DND-41 (cell line): ENCODE measurements around the gene TBC1D32.

Experiments used
- EZH2 ChIP-seq: IDR thresholded peaks from 3 replicates; pipeline ENCODE4 v1.6.1; 2012; ENCODE audit warnings: borderline replicate concordance, low read depth, mild to moderate bottlenecking, moderate library complexity, low read length, inconsistent platforms; ENCODE audit not compliant: severe bottlenecking
- TF ChIP-seq, protein P1 (sequence below): IDR thresholded peaks from 2 replicates; pipeline ENCODE4 v1.5.1; 2012; ENCODE audit warnings: borderline replicate concordance, low read length, moderate library complexity, mild to moderate bottlenecking; ENCODE audit not compliant: poor library complexity, severe bottlenecking; ENCODE audit errors: extremely low read depth

DNA sequence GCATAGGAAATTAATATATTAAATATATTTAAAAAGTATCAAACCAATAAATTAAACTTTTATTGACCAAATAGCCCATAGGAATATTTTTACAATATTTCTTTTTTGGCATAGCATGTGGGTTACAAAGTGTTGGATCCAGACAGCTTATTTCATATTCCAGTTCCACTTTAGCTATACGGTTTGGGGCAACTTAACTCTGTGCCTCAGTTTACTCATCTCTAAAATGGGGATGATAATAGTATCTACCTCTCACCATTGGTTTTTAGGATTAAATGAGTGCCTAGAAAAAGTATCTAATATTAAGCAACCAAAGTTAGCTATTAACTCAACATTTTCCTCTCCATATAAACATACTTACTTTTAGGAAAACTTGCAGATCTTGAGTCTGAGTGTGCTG is 243.8 kb downstream of the TBC1D32 start:
- TF ChIP-seq, protein P1, sequence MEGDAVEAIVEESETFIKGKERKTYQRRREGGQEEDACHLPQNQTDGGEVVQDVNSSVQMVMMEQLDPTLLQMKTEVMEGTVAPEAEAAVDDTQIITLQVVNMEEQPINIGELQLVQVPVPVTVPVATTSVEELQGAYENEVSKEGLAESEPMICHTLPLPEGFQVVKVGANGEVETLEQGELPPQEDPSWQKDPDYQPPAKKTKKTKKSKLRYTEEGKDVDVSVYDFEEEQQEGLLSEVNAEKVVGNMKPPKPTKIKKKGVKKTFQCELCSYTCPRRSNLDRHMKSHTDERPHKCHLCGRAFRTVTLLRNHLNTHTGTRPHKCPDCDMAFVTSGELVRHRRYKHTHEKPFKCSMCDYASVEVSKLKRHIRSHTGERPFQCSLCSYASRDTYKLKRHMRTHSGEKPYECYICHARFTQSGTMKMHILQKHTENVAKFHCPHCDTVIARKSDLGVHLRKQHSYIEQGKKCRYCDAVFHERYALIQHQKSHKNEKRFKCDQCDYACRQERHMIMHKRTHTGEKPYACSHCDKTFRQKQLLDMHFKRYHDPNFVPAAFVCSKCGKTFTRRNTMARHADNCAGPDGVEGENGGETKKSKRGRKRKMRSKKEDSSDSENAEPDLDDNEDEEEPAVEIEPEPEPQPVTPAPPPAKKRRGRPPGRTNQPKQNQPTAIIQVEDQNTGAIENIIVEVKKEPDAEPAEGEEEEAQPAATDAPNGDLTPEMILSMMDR = no peak
- no peak for TF ChIP-seq EZH2
